WTC11 (cell line): ENCODE results near the gene HACD3. TPM values are rescaled to one million over a fixed set of nuclear protein-coding genes. Genes with fewer than 3 reads are reported as not detected.
A peak's percentile ranks its signal among the peaks of the same experiment; 100 is the strongest.

Experiments used
- AFF4 ChIP-seq: sonication (generic); formaldehyde crosslinking; IDR thresholded peaks from 2 replicates; pipeline ENCODE4 v1.8.1; 2023; ENCODE audit warnings: mild to moderate bottlenecking, missing genetic modification reagents, borderline replicate concordance
- CREB1 ChIP-seq: sonication (generic); formaldehyde crosslinking; IDR thresholded peaks from 2 replicates; pipeline ENCODE4 v1.8.0; 2023; ENCODE audit warnings: mild to moderate bottlenecking, missing genetic modification reagents
- E2F4 ChIP-seq: sonication (generic); formaldehyde crosslinking; IDR thresholded peaks from 2 replicates; pipeline ENCODE4 v1.8.1; 2022; ENCODE audit warnings: low read depth, mild to moderate bottlenecking, moderate library complexity, missing genetic modification reagents, borderline replicate concordance
- ELF4 ChIP-seq: sonication (generic); formaldehyde crosslinking; IDR thresholded peaks from 2 replicates; pipeline ENCODE4 v1.8.1; 2022; ENCODE audit warnings: low read depth, mild to moderate bottlenecking, moderate library complexity, missing genetic modification reagents
- IRF2 ChIP-seq: sonication (generic); formaldehyde crosslinking; IDR thresholded peaks from 2 replicates; pipeline ENCODE4 v1.8.0; 2022; ENCODE audit warnings: low read depth, missing genetic modification reagents, borderline replicate concordance
- KAT7 ChIP-seq: sonication (generic); formaldehyde crosslinking; IDR thresholded peaks from 2 replicates; pipeline ENCODE4 v1.8.1; 2023; ENCODE audit warnings: missing genetic modification reagents, mild to moderate bottlenecking, borderline replicate concordance
- NFATC4 ChIP-seq: fragments of 250-450 bp; sonication (Bioruptor Pico); IDR thresholded peaks from 2 replicates; pipeline ENCODE4 v1.9.0; 2021; ENCODE audit warnings: mild to moderate bottlenecking
- PRDM15 ChIP-seq: sonication (generic); formaldehyde crosslinking; IDR thresholded peaks from 2 replicates; pipeline ENCODE4 v1.8.0; 2022; ENCODE audit warnings: missing genetic modification reagents
- SMAD3 ChIP-seq: sonication (generic); formaldehyde crosslinking; IDR thresholded peaks from 2 replicates; pipeline ENCODE4 v1.8.0; 2022; ENCODE audit warnings: missing genetic modification reagents, mild to moderate bottlenecking, borderline replicate concordance
- TEAD1 ChIP-seq: sonication (generic); formaldehyde crosslinking; IDR thresholded peaks from 2 replicates; pipeline ENCODE4 v1.8.0; 2022; ENCODE audit warnings: mild to moderate bottlenecking, missing genetic modification reagents
- ZNF532 ChIP-seq: fragments of 250-450 bp; sonication (Bioruptor Pico); IDR thresholded peaks from 2 replicates; pipeline ENCODE4 v1.9.0; 2021; ENCODE audit warnings: mild to moderate bottlenecking, borderline replicate concordance
- total RNA-seq: library from RNA; stranded (reverse); gene quantifications from 3 replicates; pipeline ENCODE4 v1.2.3, GENCODE V29; 2021

HACD3 gene
- total RNA-seq, 1 experiment from 2014 or later: 95.9 TPM

GRCh38 chr15:65610871-65611718, 80.8 kb downstream of the HACD3 start, which contains the start of gene INTS14 (continued):
- TF ChIP-seq AFF4 (CRISPR knock-in tag): peak; percentile 54; the same call in 1 of the 2 replicates
- TF ChIP-seq TEAD1 (CRISPR knock-in tag): 0 out of 2 replicates have a peak, but pooled peaks have one; percentile 72
- TF ChIP-seq KAT7: 0 out of 2 replicates have a peak, but pooled peaks have one; percentile 36
- no peak for TF ChIP-seq ZNF532 (CRISPR knock-in tag)
- no peak for TF ChIP-seq CREB1
- no peak for TF ChIP-seq IRF2 (CRISPR knock-in tag)
- TF ChIP-seq SMAD3 (CRISPR knock-in tag): no peak
- TF ChIP-seq NFATC4 (CRISPR knock-in tag): no peak
- TF ChIP-seq ELF4 (CRISPR knock-in tag): no peak; the same call in 1 of the 2 replicates
- no peak for TF ChIP-seq PRDM15 (CRISPR knock-in tag)
- peak; percentile 63; the same call in 1 of the 2 replicates for TF ChIP-seq E2F4 (CRISPR knock-in tag)
